OCI-LY3 (cell line): ENCODE results near the gene SCAF1.
"Not testable (repeated sequence)": the region's sequence is repeated elsewhere in the genome, so short reads cannot be mapped to it uniquely, and the experiment has no call there.

ENCODE experiments used
- H2AFZ ChIP-seq: fragments of 200-600, 300-600 bp; shearing (Covaris generic); 2 replicates; pipeline ENCODE4 v1.6.0; 2014; ENCODE audit warnings: antibody characterized with exemption, low read depth, low read length
- H3K27ac ChIP-seq: fragments of 200-600, 300-600 bp; sonication (generic); 2 replicates; pipeline ENCODE4 v1.5.1; 2014; ENCODE audit warnings: mild to moderate bottlenecking, low read length, moderate library complexity, mixed read lengths
- H3K27me3 ChIP-seq: fragments of 200-600, 300-600 bp; sonication (generic); 2 replicates; pipeline ENCODE4 v1.6.1; 2014; ENCODE audit warnings: low read depth, low read length, mixed read lengths
- H3K36me3 ChIP-seq: fragments of 200-600, 300-600 bp; sonication (generic); replicated peaks from 2 replicates; pipeline ENCODE3; 2014; ENCODE audit warnings: low read depth, low read length, mixed read lengths
- H3K4me1 ChIP-seq: fragments of 300-600, 200-600 bp; sonication (generic); 2 replicates; pipeline ENCODE4 v1.6.1; 2014; ENCODE audit warnings: low read length, mixed read lengths
- H3K4me2 ChIP-seq: fragments of 200-600, 300-600 bp; sonication (generic); 2 replicates; pipeline ENCODE4 v1.6.1; 2014; ENCODE audit warnings: low read length, mixed read lengths
- H3K4me3 ChIP-seq: fragments of 300-600, 200-600 bp; sonication (generic); 2 replicates; pipeline ENCODE4 v1.5.1; 2014; ENCODE audit warnings: antibody characterized with exemption, mild to moderate bottlenecking, low read length, moderate library complexity
- H3K79me2 ChIP-seq: fragments of 300-600, 200-600 bp; shearing (Covaris generic); 2 replicates; pipeline ENCODE4 v1.6.1; 2014; ENCODE audit warnings: mild to moderate bottlenecking, low read length, mixed read lengths
- H3K9ac ChIP-seq: fragments of 300-600, 200-600 bp; shearing (Covaris generic); 2 replicates; pipeline ENCODE4 v1.6.0; 2014; ENCODE audit warnings: mild to moderate bottlenecking, low read length, moderate library complexity
- H3K9me3 ChIP-seq: fragments of 200-600, 300-600 bp; shearing (Covaris generic); 2 replicates; pipeline ENCODE4 v1.6.1; 2014; ENCODE audit warnings: low read length, mixed read lengths; ENCODE audit not compliant: insufficient read depth
- H4K20me1 ChIP-seq: fragments of 200-600, 300-600 bp; sonication (generic); 2 replicates; pipeline ENCODE4 v1.6.1; 2016; ENCODE audit warnings: low read length, mixed read lengths; ENCODE audit not compliant: insufficient read depth
- CTCF ChIP-seq: fragments of 200-600, 300-600 bp; sonication (generic); IDR thresholded peaks from 2 replicates; pipeline ENCODE4 v1.5.1; 2014; ENCODE audit warnings: antibody characterized with exemption, low read length, low read depth
- EZH2phosphoT487 ChIP-seq: fragments of 200-600 bp; shearing (Covaris generic); IDR thresholded peaks from 2 replicates; pipeline ENCODE4 v1.6.1; 2018; ENCODE audit warnings: antibody characterized with exemption, mixed run types, low read depth

Gene SCAF1

GRCh38 chr19:49631610-49632192, 10.3 kb upstream of the SCAF1 start:
- Histone ChIP-seq H3K36me3 (peaks cover 14% of the 10 kb centered on the region), H3K27ac (no peak overlapping the region)

GRCh38 chr19:49632576-49632975, 9.4 kb upstream of the SCAF1 start:
- H4K20me1 ChIP-seq, result no peaks in the 10 kb centered on the region
- no peaks in the 10 kb centered on the region for H3K27me3 ChIP-seq
- no peak overlapping the region for H3K4me3 ChIP-seq
- TF ChIP-seq CTCF (no peak), EZH2phosphoT487 (no peak)
- H3K79me2 ChIP-seq, result no peaks in the 10 kb centered on the region
- no peaks in the 10 kb centered on the region for H3K9me3 ChIP-seq
- no peak overlapping the region for H3K27ac ChIP-seq
- no peak overlapping the region for H3K9ac ChIP-seq
- peaks cover 9% of the 10 kb centered on the region for H3K36me3 ChIP-seq
- H2AFZ ChIP-seq, result no peak overlapping the region
- H3K4me1 ChIP-seq, result no peaks in the 10 kb centered on the region
- no peak overlapping the region for H3K4me2 ChIP-seq

More at GRCh38 chr19:49631610-49632192, 10.3 kb upstream of the SCAF1 start:
- no peak for TF ChIP-seq EZH2phosphoT487
- TF ChIP-seq CTCF, result no peak
- Histone ChIP-seq H3K9me3 (no peaks in the 10 kb centered on the region), H2AFZ (no peak overlapping the region), H3K27me3 (no peaks in the 10 kb centered on the region), H3K79me2 (no peaks in the 10 kb centered on the region), H4K20me1 (no peaks in the 10 kb centered on the region), H3K9ac (no peak overlapping the region), H3K4me2 (no peak overlapping the region), H3K4me1 (no peaks in the 10 kb centered on the region), H3K4me3 (no peak overlapping the region)

GRCh38 chr19:49633273-49633672, 8.7 kb upstream of the SCAF1 start:
- not testable (repeated sequence) for H3K4me1 ChIP-seq, H3K36me3 ChIP-seq, H3K9ac ChIP-seq, H3K27ac ChIP-seq, H3K4me2 ChIP-seq, H4K20me1 ChIP-seq, H3K79me2 ChIP-seq, H3K9me3 ChIP-seq, H2AFZ ChIP-seq, H3K27me3 ChIP-seq, H3K4me3 ChIP-seq

GRCh38 chr19:49635530-49636232, 6.3 kb upstream of the SCAF1 start:
- Histone ChIP-seq H3K27me3 (peaks cover 8% of the 10 kb centered on the region), H3K9ac (no peak overlapping the region), H3K27ac (no peak overlapping the region), H3K4me1 (peaks cover 4% of the 10 kb centered on the region), H3K4me2 (no peak overlapping the region), H3K9me3 (no peaks in the 10 kb centered on the region), H2AFZ (no peak overlapping the region), H4K20me1 (no peaks in the 10 kb centered on the region), H3K4me3 (no peak overlapping the region), H3K79me2 (peaks cover under 1% of the 10 kb centered on the region; the same call in 1 of the 2 replicates), H3K36me3 (no peaks in the 10 kb centered on the region)
- no peak for TF ChIP-seq EZH2phosphoT487
- TF ChIP-seq CTCF, result no peak
